Measurements from ENCODE around the gene TPST2. TPM values are rescaled to one million over a fixed set of nuclear protein-coding genes. Genes with fewer than 3 reads are reported as not detected.

The TPST2 gene
- total RNA-seq, 2 experiments from 2014 or later: 17.4 to 18.3 TPM

GRCh38 chr22:26588729-26589366 is 1.1 kb downstream of the TPST2 start:
- DNase-seq: no peak
- intact Hi-C loops (cut with DNase I, micrococcal nuclease): no loop called here

DNA sequence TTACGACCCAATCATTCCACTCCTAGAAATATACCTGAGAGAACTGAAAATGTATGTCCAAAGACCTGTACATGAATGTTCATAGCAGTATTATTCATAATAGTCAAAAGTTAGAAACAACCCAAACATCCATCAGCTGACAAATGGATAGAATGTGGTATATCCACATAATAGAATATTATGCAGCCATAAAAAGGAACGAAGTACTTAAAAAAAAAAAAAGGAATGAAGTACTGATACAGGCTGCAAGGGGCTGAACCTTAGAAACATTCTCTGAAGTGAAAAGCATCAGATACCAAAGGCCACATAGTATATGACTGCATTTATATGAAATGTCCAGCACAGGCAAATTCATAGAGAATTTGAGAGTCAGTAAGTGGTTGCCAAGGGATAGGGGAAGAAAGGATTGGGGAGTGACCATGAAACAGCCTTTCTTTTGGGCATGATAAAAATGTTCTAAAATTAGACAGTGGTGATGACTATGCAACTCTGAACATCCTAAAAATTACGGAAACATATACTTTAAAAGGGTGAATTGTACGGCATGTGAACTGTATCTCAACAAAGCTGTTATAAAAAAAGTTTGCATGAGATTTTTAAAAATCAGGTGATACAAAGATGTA is 1.8 kb downstream of the TPST2 start:
- no peak for DNase-seq
- ChIA-PET CTCF (interaction anchor here (0.5 kb wide), 1 partner anchor 84 kb away, joined by 3 read pairs; no protein-coding TSS in a partner anchor), POLR2A (interaction anchor here (0.7 kb wide), 1 partner anchor 18 kb away, joined by 4 read pairs; no protein-coding TSS in a partner anchor)
- Mint-ChIP-seq H3K9me3 (ENCODE audit: low read depth) (peaks cover 2% of the 10 kb centered on the region), H3K4me3 (peak overlapping the region; percentile 77), H3K4me1 (peaks cover 44% of the 10 kb centered on the region), H3K36me3 (ENCODE audit: low read depth) (no peaks in the 10 kb centered on the region), H3K27me3 (no peaks in the 10 kb centered on the region), H3K27ac (no peak overlapping the region)
- ATAC-seq: no peak
- intact Hi-C loops (cut with DNase I, micrococcal nuclease): no loop called here

More at GRCh38 chr22:26588729-26589366, 1.1 kb downstream of the TPST2 start:
- Mint-ChIP-seq H3K9me3 (ENCODE audit: low read depth) (peaks cover 2% of the 10 kb centered on the region), H3K4me3 (peak overlapping the region; percentile 77), H3K27ac (peak overlapping the region; percentile 45), H3K4me1 (peaks cover 46% of the 10 kb centered on the region), H3K36me3 (ENCODE audit: low read depth) (no peaks in the 10 kb centered on the region), H3K27me3 (no peaks in the 10 kb centered on the region)
- ChIA-PET POLR2A (no interaction called here), CTCF (interaction anchor here (0.5 to 0.6 kb wide), 2 partner anchors 23 to 84 kb away, joined by 3 read pairs; no protein-coding TSS in a partner anchor)
- ATAC-seq: no peak

DNA sequence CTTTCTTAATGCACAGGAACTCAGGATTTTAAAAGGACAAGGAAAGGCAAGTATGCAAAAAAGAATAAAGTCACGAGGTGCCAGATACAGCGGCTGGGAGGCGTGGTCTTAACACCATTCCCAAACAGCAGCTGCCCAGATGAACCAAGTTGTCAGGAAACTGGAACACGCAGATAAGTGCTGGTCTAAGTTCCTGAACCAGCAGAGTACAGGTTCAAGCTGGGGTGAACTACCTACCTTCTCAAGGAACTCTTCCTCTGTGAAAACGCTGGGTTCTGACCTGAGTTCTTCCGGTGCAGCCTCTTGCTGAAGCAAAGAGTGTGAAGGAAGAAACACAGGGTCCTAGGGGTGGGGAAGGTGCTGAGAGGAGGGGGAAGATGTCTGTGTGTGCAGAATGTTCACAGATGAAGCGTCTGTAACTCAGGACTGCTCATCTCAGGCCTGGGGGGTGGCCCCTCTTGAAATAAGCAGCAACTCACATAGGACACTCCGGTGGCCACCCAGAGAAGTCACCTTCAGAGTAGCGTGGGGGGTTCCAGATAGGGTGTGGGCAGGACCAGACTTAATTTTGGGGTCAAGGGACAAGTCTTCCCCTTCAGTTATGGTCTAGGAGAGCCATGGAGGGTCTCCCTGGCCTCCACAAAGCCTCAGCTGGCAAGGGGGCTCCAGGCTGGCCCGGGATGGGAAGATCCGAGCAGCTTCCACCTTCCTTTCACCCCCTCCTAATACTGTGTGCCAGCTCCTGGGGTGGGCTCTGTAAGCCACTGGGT is 3.2 kb downstream of the TPST2 start:
- ATAC-seq: no peak
- Mint-ChIP-seq H3K4me3 (peak overlapping the region; percentile 11), H3K9me3 (ENCODE audit: low read depth) (peaks cover 2% of the 10 kb centered on the region), H3K27me3 (no peaks in the 10 kb centered on the region), H3K4me1 (peaks cover 30% of the 10 kb centered on the region), H3K36me3 (ENCODE audit: low read depth) (peaks cover 3% of the 10 kb centered on the region), H3K27ac (peak overlapping the region; percentile 67)
- intact Hi-C loops (cut with DNase I, micrococcal nuclease): no loop called here
- ChIA-PET POLR2A (no interaction called here), CTCF (no interaction called here)
- DNase-seq: peak; percentile 7

DNA sequence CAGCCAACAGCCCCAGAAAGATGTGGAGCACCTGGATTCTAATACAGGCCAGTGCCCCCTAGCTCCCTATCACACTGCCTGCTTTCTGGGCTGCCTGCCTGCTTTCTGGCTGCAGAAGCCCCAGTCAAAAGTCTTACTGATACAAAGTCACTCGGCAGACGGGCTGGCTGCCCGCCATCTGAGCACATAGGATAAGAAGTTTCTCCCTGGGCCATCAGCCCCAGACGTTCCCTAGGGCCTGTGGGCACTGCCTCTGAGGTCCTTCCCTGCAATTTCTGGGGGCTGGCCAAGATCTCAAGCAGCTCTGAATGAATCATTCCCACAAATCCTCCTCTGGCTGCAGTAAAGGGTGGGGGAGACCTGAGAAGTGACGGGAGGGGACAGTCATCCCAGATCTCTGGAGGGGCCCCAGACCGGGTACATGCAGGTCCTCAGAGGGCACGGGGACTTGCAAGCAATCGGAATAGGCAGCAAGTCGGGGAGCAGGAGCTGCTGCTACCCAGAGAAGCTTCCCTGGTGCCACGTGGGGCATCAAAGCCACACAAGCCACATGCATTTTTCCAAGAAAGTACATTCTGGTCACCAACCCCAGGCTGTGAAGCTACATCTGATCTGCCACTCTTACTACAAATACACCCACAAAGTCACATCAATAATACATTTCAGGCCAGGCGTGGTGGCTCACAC is 4.7 kb downstream of the TPST2 start:
- ChIA-PET POLR2A (no interaction called here), CTCF (no interaction called here)
- H3K27me3 Mint-ChIP-seq: no peaks in the 10 kb centered on the region
- no peak for DNase-seq
- H3K4me1 Mint-ChIP-seq: peaks cover 39% of the 10 kb centered on the region
- peaks cover 3% of the 10 kb centered on the region for H3K36me3 Mint-ChIP-seq (ENCODE audit: low read depth)
- no peak for ATAC-seq
- no peak overlapping the region for H3K4me3 Mint-ChIP-seq
- H3K27ac Mint-ChIP-seq: no peak overlapping the region
- H3K9me3 Mint-ChIP-seq (ENCODE audit: low read depth): peaks cover 2% of the 10 kb centered on the region
- intact Hi-C loops (cut with DNase I, micrococcal nuclease): no loop called here

DNA sequence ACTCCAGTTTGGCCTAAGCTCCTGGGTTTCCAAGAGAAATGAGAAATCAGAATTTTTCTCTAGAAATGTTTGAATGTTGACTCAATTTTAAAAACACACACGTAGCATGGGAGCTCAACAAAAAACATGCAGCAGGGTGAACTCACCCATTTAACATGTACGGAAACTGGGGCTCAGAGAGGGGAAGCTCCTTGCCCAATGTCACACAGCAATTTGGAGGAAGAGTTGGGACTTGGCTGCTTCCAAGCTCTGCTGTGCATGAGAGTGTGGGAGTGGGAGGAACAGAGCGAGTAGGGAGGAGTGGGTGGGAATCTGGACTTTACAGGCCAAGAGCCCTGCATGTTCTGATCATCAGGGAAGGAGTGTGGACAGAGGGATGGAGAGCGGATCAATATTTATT is 5.9 kb downstream of the TPST2 start:
- H3K27me3 Mint-ChIP-seq: no peaks in the 10 kb centered on the region
- peaks cover 3% of the 10 kb centered on the region for H3K36me3 Mint-ChIP-seq (ENCODE audit: low read depth)
- DNase-seq: no peak
- H3K4me1 Mint-ChIP-seq: peaks cover 50% of the 10 kb centered on the region
- H3K27ac Mint-ChIP-seq: no peak overlapping the region
- H3K9me3 Mint-ChIP-seq (ENCODE audit: low read depth): peaks cover 2% of the 10 kb centered on the region
- ChIA-PET CTCF (interaction anchor here (1.0 kb wide), 1 partner anchor 10 kb away, joined by 4 read pairs; no protein-coding TSS in a partner anchor), POLR2A (no interaction called here)
- H3K4me3 Mint-ChIP-seq: no peak overlapping the region
- intact Hi-C loops (cut with DNase I, micrococcal nuclease): no loop called here
- ATAC-seq: no peak

DNA sequence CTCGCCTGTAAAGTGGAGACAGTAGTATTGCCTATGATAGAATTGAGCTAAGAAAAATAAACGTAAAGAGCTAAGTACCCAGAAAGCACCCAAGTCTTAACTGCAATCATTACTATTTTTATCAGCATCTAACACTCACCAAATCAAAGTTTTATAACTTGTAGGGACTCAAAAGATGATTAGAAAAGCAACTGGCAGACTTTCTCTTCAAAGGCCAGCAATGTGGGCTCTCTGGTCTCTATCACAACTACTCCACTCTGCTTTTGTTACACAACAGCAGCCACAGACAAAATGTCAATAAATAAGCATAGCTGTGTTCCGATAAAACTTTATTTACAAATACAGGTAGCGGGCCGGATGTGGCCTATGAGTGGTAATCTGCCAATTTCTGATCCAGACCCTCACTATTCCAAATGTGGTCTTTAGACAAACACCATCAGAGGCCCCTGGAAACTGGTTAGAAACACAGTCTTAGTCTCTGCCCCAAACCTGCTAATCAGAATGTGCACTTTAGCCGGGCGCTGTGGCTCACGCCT is 8.2 kb downstream of the TPST2 start:
- H3K4me3 Mint-ChIP-seq: no peak overlapping the region

GRCh38 chr22:26581026-26581425 is 8.9 kb downstream of the TPST2 start:
- intact Hi-C loops (cut with DNase I, micrococcal nuclease): no loop called here
- peaks cover 5% of the 10 kb centered on the region for H3K36me3 Mint-ChIP-seq (ENCODE audit: low read depth)
- peaks cover 32% of the 10 kb centered on the region for H3K4me1 Mint-ChIP-seq
- H3K27ac Mint-ChIP-seq: no peak overlapping the region
- no peak overlapping the region for H3K4me3 Mint-ChIP-seq
- no peaks in the 10 kb centered on the region for H3K27me3 Mint-ChIP-seq
- ChIA-PET CTCF (interaction anchor here (0.8 to 1.1 kb wide), 2 partner anchors 13 to 98 kb away, joined by 3 read pairs; partner anchors contain the start of genes HPS4 and SRRD), POLR2A (no interaction called here)
- no peaks in the 10 kb centered on the region for H3K9me3 Mint-ChIP-seq (ENCODE audit: low read depth)
- no peak for ATAC-seq
- DNase-seq: no peak

More for the DNA sequence above, 8.2 kb downstream of the TPST2 start:
- no peaks in the 10 kb centered on the region for H3K9me3 Mint-ChIP-seq (ENCODE audit: low read depth)
- ATAC-seq (no peak), DNase-seq (no peak)
- ChIA-PET CTCF (interaction anchor here (0.8 to 1.1 kb wide), 2 partner anchors 13 to 98 kb away, joined by 3 read pairs; partner anchors contain the start of genes HPS4 and SRRD), POLR2A (interaction anchor here (0.6 kb wide), 1 partner anchor 60 kb away, joined by 7 read pairs; no protein-coding TSS in a partner anchor)
- peaks cover 35% of the 10 kb centered on the region for H3K4me1 Mint-ChIP-seq
- intact Hi-C loops (cut with DNase I, micrococcal nuclease): no loop called here
- H3K36me3 Mint-ChIP-seq (ENCODE audit: low read depth): peaks cover 3% of the 10 kb centered on the region
- no peaks in the 10 kb centered on the region for H3K27me3 Mint-ChIP-seq
- no peak overlapping the region for H3K27ac Mint-ChIP-seq

DNA sequence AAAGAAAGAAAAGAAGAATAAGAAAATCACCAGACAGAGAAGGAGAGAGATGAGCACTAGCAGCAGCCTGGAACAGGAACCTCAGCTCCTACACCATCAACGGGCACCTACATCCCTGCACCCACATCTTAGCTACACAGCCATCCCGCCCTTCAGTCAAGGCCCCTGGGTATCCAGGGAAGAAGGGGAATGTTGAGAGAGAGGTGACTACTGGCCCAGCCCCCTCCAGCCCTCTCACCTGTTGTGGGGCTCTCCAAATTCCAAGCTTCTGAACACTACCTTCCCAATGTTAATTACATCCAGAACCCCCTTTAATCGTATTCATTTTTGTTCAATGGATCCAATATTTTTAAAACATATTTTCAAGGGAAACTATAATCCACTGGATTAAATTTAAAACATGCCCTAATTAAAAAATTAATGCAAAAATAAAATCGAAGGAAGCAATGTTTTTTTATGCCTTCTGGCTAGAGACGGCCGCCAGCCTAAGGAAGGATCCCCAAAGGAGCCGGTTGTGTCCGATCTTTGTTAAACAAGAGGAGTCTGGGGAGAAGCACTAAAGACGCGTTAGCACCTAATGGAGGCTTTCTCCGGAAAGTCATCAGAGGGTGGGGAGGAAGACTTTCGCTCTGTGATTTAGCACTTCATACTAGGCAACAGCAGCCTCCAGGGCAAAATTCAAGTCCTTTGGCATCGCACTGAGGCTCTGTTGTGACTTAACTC is 9.5 kb downstream of the TPST2 start:
- H3K36me3 Mint-ChIP-seq (ENCODE audit: low read depth): peaks cover 5% of the 10 kb centered on the region
- peak overlapping the region; percentile 54 for H3K4me3 Mint-ChIP-seq
- intact Hi-C loops (cut with DNase I, micrococcal nuclease): no loop called here
- H3K4me1 Mint-ChIP-seq: peaks cover 30% of the 10 kb centered on the region
- ChIA-PET CTCF (interaction anchor here (1.0 kb wide), 1 partner anchor 20 kb away, joined by 5 read pairs; no protein-coding TSS in a partner anchor), POLR2A (interaction anchor here (0.8 kb wide), 1 partner anchor 97 kb away, joined by 3 read pairs; the partner anchor contains the start of genes HPS4 and SRRD)
- DNase-seq (no peak), ATAC-seq (no peak)
- peak overlapping the region; percentile 97 for H3K27ac Mint-ChIP-seq
- H3K27me3 Mint-ChIP-seq: no peaks in the 10 kb centered on the region
- H3K9me3 Mint-ChIP-seq (ENCODE audit: low read depth): no peaks in the 10 kb centered on the region

DNA sequence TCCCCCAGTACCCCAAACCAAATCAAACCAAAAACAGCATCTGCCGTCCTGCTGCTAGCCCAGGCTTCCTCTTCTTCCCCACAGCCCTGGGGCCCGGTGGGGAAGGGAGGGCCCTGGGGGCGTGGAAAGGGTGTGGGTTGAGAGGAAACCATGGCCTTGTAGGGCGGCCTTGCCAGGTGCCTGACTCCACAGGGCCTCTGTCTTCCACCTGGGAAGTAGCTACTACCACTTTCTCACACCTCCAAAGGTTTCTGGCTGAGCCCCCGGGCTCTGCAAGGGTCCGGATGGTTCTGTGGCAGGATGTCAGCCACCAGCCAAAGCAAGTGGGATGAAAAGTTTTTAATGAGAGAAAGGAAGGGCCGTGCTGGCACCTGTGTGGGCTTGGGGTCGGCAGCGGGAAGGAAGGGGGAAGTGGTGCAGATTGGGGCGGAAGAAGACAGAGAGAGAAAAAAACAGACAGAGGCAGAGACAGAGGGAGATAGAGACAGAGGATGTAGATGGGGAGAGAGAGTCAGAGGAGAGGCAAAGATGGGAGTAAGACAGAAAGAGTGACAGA is 10.5 kb downstream of the TPST2 start:
- intact Hi-C loops (cut with DNase I, micrococcal nuclease): no loop called here
- ATAC-seq: peak; percentile 94
- DNase-seq: peak; percentile 70
- Mint-ChIP-seq H3K36me3 (ENCODE audit: low read depth) (peaks cover 5% of the 10 kb centered on the region), H3K9me3 (ENCODE audit: low read depth) (no peaks in the 10 kb centered on the region), H3K27ac (peak overlapping the region; percentile 97), H3K4me3 (peak overlapping the region; percentile 54), H3K27me3 (no peaks in the 10 kb centered on the region), H3K4me1 (peaks cover 30% of the 10 kb centered on the region)
- CTCF ChIA-PET: interaction anchor here (1.0 to 1.3 kb wide), 2 partner anchors 21 to 76 kb away, joined by 4 to 5 read pairs; no protein-coding TSS in a partner anchor
- POLR2A ChIA-PET: interaction anchor here (0.8 kb wide), 1 partner anchor 96 kb away, joined by 3 read pairs; the partner anchor contains the start of genes HPS4 and SRRD

DNA sequence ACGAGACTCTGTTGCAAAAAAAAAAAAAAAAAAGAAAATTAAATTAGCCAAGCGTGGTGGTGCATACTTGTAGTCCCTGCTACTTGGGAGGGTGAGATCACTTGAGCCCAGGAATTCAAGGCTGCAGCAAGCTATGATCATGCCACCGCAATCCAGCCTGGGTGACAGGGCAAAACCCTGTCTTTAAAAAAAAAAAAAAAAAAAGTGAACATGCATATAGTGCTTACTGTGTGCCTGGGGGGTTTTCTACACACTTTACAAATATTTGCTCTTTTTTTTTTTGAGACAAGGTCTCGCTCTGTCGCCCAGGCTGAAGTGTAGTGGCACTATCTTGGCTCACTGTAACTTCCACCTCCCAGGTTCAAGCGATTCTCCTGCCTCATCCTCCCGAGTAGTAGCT is 12.9 kb downstream of the TPST2 start:
- ChIA-PET POLR2A (interaction anchor here (0.7 kb wide), 1 partner anchor 15 kb away, joined by 4 read pairs; no protein-coding TSS in a partner anchor), CTCF (no interaction called here)
- H3K9me3 Mint-ChIP-seq (ENCODE audit: low read depth): no peaks in the 10 kb centered on the region
- no peak overlapping the region for H3K4me3 Mint-ChIP-seq
- H3K27me3 Mint-ChIP-seq: no peaks in the 10 kb centered on the region
- H3K4me1 Mint-ChIP-seq: peaks cover 42% of the 10 kb centered on the region
- H3K27ac Mint-ChIP-seq: no peak overlapping the region
- ATAC-seq: no peak
- DNase-seq: no peak
- intact Hi-C loops (cut with DNase I, micrococcal nuclease): no loop called here
- peaks cover 2% of the 10 kb centered on the region for H3K36me3 Mint-ChIP-seq (ENCODE audit: low read depth)

Data from activated CD4-positive, alpha-beta T cell treated with anti-CD3 and anti-CD28 coated beads for 36 hours (primary cell).